Neural cell (in vitro differentiated cells): ENCODE data around the gene TBX4.

Experiments used
- CTCF ChIP-seq: fragments of 450-650 bp; IDR thresholded peaks from 2 replicates; pipeline ENCODE4 v1.5.1; 2014; ENCODE audit warnings: antibody characterized with exemption, mild to moderate bottlenecking, moderate library complexity; ENCODE audit not compliant: poor library complexity, severe bottlenecking
- EZH2 ChIP-seq: fragments of 200-600, 300-800 bp; shearing (Covaris generic), sonication (generic); IDR thresholded peaks from 2 replicates; pipeline ENCODE4 v1.6.1; 2014; ENCODE audit warnings: antibody characterized with exemption, low read length, borderline replicate concordance, mild to moderate bottlenecking; ENCODE audit not compliant: insufficient read depth, poor library complexity, severe bottlenecking
- POLR2AphosphoS5 ChIP-seq: IDR thresholded peaks from 2 replicates; pipeline ENCODE4 v1.6.1; 2012
- RAD21 ChIP-seq: fragments of 450-650 bp; conservative IDR thresholded peaks from 2 replicates; pipeline ENCODE4 v1.6.1; 2014; ENCODE audit warnings: antibody characterized with exemption, mild to moderate bottlenecking, moderate library complexity
- TAF1 ChIP-seq: IDR thresholded peaks from 2 replicates; pipeline ENCODE4 v1.6.1; 2012; ENCODE audit warnings: low read depth
- TF ChIP-seq, protein P1 (sequence below): IDR thresholded peaks from 2 replicates; pipeline ENCODE4 v1.6.1; 2012; ENCODE audit warnings: borderline replicate concordance

DNA sequence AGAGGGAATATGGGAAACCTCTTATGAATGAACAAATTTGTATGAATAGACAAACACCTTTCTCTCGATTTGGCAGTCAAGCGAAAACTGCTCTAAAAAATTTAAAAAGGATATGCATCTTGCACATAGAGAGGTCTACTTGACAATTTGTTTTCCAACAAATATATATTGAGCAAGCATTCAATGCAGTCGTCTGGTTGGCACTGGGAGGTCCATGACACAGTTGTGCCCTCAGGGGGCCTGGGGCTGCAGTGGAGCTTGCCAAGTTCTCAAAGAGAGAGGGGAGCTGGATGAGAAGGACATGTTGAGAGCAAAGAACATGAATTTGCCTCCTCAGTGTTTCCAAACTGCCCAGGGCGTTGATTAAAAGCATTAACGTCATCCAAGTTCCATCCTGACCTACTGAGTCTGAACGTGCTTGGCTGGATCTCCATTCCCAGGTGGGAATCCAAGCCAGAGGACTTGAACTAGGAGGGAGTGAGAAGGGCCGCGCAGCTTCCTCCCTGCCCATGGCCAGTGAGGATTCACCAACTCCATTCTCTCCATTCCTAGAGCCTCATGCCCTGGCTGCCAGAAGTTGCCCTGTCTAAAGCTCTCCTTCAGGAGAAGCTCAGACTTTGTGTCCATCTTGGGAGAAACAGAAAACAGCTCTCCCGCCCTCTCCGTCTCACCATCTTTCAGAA is 28.1 kb upstream of the TBX4 start:
- no peak for TF ChIP-seq RAD21
- TF ChIP-seq CTCF = no peak
- no peak for TF ChIP-seq EZH2
- no peak for TF ChIP-seq TAF1
- no peak for TF ChIP-seq POLR2AphosphoS5
- TF ChIP-seq, protein P1, sequence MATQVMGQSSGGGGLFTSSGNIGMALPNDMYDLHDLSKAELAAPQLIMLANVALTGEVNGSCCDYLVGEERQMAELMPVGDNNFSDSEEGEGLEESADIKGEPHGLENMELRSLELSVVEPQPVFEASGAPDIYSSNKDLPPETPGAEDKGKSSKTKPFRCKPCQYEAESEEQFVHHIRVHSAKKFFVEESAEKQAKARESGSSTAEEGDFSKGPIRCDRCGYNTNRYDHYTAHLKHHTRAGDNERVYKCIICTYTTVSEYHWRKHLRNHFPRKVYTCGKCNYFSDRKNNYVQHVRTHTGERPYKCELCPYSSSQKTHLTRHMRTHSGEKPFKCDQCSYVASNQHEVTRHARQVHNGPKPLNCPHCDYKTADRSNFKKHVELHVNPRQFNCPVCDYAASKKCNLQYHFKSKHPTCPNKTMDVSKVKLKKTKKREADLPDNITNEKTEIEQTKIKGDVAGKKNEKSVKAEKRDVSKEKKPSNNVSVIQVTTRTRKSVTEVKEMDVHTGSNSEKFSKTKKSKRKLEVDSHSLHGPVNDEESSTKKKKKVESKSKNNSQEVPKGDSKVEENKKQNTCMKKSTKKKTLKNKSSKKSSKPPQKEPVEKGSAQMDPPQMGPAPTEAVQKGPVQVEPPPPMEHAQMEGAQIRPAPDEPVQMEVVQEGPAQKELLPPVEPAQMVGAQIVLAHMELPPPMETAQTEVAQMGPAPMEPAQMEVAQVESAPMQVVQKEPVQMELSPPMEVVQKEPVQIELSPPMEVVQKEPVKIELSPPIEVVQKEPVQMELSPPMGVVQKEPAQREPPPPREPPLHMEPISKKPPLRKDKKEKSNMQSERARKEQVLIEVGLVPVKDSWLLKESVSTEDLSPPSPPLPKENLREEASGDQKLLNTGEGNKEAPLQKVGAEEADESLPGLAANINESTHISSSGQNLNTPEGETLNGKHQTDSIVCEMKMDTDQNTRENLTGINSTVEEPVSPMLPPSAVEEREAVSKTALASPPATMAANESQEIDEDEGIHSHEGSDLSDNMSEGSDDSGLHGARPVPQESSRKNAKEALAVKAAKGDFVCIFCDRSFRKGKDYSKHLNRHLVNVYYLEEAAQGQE = no peak
